ENCODE results near the gene ELANE. TPM values are rescaled to one million over a fixed set of nuclear protein-coding genes. Genes with fewer than 3 reads are reported as not detected.
A peak's percentile ranks its signal among the peaks of the same experiment; 100 is the strongest.
"Not testable (repeated sequence)": the region's sequence is repeated elsewhere in the genome, so short reads cannot be mapped to it uniquely, and the experiment has no call there.

ELANE gene
- total RNA-seq, 1 donor from 2014 or later, result not detected

GRCh38 chr19:843180-843835, 8.8 kb upstream of the ELANE start:
- no peak for DNase-seq

- DNase-seq, result no peak
These were observed 8.1 kb upstream of the ELANE start for GRCh38 chr19:843836-844545.

- no peak for DNase-seq
These were observed 7.5 kb upstream of the ELANE start for GRCh38 chr19:844546-844971.

- no peak for DNase-seq
These were observed 6.2 kb upstream of the ELANE start for GRCh38 chr19:845707-846521.

- no peak for DNase-seq
These were observed 3.6 kb upstream of the ELANE start for GRCh38 chr19:848386-848921.

- DNase-seq, result not testable (repeated sequence)
These were observed 2.9 kb upstream of the ELANE start for GRCh38 chr19:849195-849594.

- no peak for DNase-seq
These were observed 1.7 kb upstream of the ELANE start for GRCh38 chr19:850221-850978.

GRCh38 chr19:850979-851335, 1.1 kb upstream of the ELANE start:
- no peak for DNase-seq

GRCh38 chr19:853014-853585, 997 bp downstream of the ELANE start:
- DNase-seq, result no peak

- DNase-seq, result not testable (repeated sequence)
These were observed 1.6 kb downstream of the ELANE start for GRCh38 chr19:853614-854220.

GRCh38 chr19:854549-854948, 2.4 kb downstream of the ELANE start:
- no peak for DNase-seq

GRCh38 chr19:855142-855541, 3.0 kb downstream of the ELANE start:
- no peak for DNase-seq

GRCh38 chr19:855566-856120, 3.5 kb downstream of the ELANE start:
- no peak for DNase-seq

- no peak for DNase-seq
These were observed 6.2 kb downstream of the ELANE start for GRCh38 chr19:858284-858683.

- DNase-seq, result no peak
These were observed 7.1 kb downstream of the ELANE start, which contains the start of gene CFD for GRCh38 chr19:858868-859843. TSS of gene CFD (plus strand) at chr19:859664. CDS start at chr19:859690, 26 bp downstream.

- DNase-seq, result no peak
These were observed 9.1 kb downstream of the ELANE start for GRCh38 chr19:861141-861755.

- DNase-seq, result peak; percentile 54
These were observed 9.9 kb downstream of the ELANE start for GRCh38 chr19:861756-862580.

GRCh38 chr19:862581-863314, 10.6 kb downstream of the ELANE start:
- peak; percentile 67 for DNase-seq
